Endometrial microvascular endothelial cells (primary cell): ENCODE results near the gene PLEKHH1. TPM values are rescaled to one million over a fixed set of nuclear protein-coding genes. Genes with fewer than 3 reads are reported as not detected.
"Not testable (repeated sequence)": the region's sequence is repeated elsewhere in the genome, so short reads cannot be mapped to it uniquely, and the experiment has no call there.

Experiments
- in situ Hi-C: cut with HindIII; loops from 2 replicates; pipeline ENCODE4 v1.10.0; 2017; ENCODE audit warnings: low sequenced_read_pairs, low pct_unique_long_range_greater_than_20kb; ENCODE audit errors: inconsistent ontology term
- total RNA-seq: library from RNA; depleted of rRNA; stranded (reverse); fragments of >200 nt; gene quantifications from one replicate; pipeline ENCODE4 v1.2.3, GENCODE V29; 2015; ENCODE audit errors: inconsistent ontology term

The PLEKHH1 gene
- total RNA-seq, 1 donor from 2014 or later, result 3.6 TPM

GRCh38 chr14:67600562-67600974, 67.5 kb downstream of the PLEKHH1 start:
- in situ Hi-C loops, result not testable (repeated sequence)

- in situ Hi-C loops, result no loop called here
These were observed 69.0 kb downstream of the PLEKHH1 start for GRCh38 chr14:67602076-67602475.

- in situ Hi-C loops, result no loop called here
These were observed 70.0 kb downstream of the PLEKHH1 start for GRCh38 chr14:67602995-67603545.

GRCh38 chr14:67607646-67608045, 74.6 kb downstream of the PLEKHH1 start:
- in situ Hi-C loops, result no loop called here

GRCh38 chr14:67609642-67610310, 76.7 kb downstream of the PLEKHH1 start:
- in situ Hi-C loops, result no loop called here

- in situ Hi-C loops, result no loop called here
These were observed 77.4 kb downstream of the PLEKHH1 start for GRCh38 chr14:67610491-67610890.

- in situ Hi-C loops, result no loop called here
These were observed 85.5 kb downstream of the PLEKHH1 start for GRCh38 chr14:67618617-67619063.

GRCh38 chr14:67619446-67620216, 86.5 kb downstream of the PLEKHH1 start, which contains the start of gene ARG2:
TSS of gene ARG2 (plus strand) at chr14:67619920. CDS start at chr14:67619978, 58 bp downstream.
- in situ Hi-C loops, result no loop called here

GRCh38 chr14:67620217-67620785, 87.2 kb downstream of the PLEKHH1 start:
- in situ Hi-C loops, result no loop called here

GRCh38 chr14:67622675-67623074, 89.6 kb downstream of the PLEKHH1 start:
- in situ Hi-C loops, result no loop called here

GRCh38 chr14:67623114-67623513, 90.0 kb downstream of the PLEKHH1 start:
- in situ Hi-C loops, result no loop called here

- in situ Hi-C loops, result not testable (repeated sequence)
These were observed 93.0 kb downstream of the PLEKHH1 start for GRCh38 chr14:67626131-67626530.

GRCh38 chr14:67627519-67627918, 94.4 kb downstream of the PLEKHH1 start:
- in situ Hi-C loops, result no loop called here

GRCh38 chr14:67630186-67630585, 97.1 kb downstream of the PLEKHH1 start:
- in situ Hi-C loops, result no loop called here

GRCh38 chr14:67630938-67631337, 97.8 kb downstream of the PLEKHH1 start:
- in situ Hi-C loops, result no loop called here

GRCh38 chr14:67633451-67634147, 100.5 kb downstream of the PLEKHH1 start:
- in situ Hi-C loops, result no loop called here

GRCh38 chr14:67636361-67636919, 103.3 kb downstream of the PLEKHH1 start:
- in situ Hi-C loops, result no loop called here

GRCh38 chr14:67638642-67639041, 105.6 kb downstream of the PLEKHH1 start:
- in situ Hi-C loops, result no loop called here
